Eye (tissue), 1 donor: ENCODE results near the gene TRAM2.
A peak's percentile ranks its signal among the peaks of the same experiment; 100 is the strongest.

Experiments used
- DNase-seq: peaks from one replicate; pipeline ENCODE4 v3.0.0-alpha.2; 2015

TRAM2 gene

GRCh38 chr6:52524918-52525317 is 51.9 kb downstream of the TRAM2 start:
- DNase-seq: peak; percentile 59

GRCh38 chr6:52523378-52524142 is 53.3 kb downstream of the TRAM2 start:
- no peak for DNase-seq

GRCh38 chr6:52522655-52523054 is 54.2 kb downstream of the TRAM2 start:
- DNase-seq: no peak

- DNase-seq: no peak
Observed at GRCh38 chr6:52522151-52522626, 54.7 kb downstream of the TRAM2 start.

GRCh38 chr6:52519618-52520017 is 57.2 kb downstream of the TRAM2 start:
- no peak for DNase-seq

- DNase-seq: no peak
Observed at GRCh38 chr6:52518279-52518945, 58.4 kb downstream of the TRAM2 start.

GRCh38 chr6:52517502-52518278 is 59.2 kb downstream of the TRAM2 start:
- DNase-seq: peak; percentile 64

- no peak for DNase-seq
Observed at GRCh38 chr6:52516943-52517342, 59.9 kb downstream of the TRAM2 start.

GRCh38 chr6:52516269-52516668 is 60.6 kb downstream of the TRAM2 start:
- no peak for DNase-seq

- no peak for DNase-seq
Observed at GRCh38 chr6:52515219-52515960, 61.5 kb downstream of the TRAM2 start.

GRCh38 chr6:52514514-52514913 is 62.3 kb downstream of the TRAM2 start:
- no peak for DNase-seq

- no peak for DNase-seq
Observed at GRCh38 chr6:52513896-52514295, 63.0 kb downstream of the TRAM2 start.

GRCh38 chr6:52513464-52513863 is 63.4 kb downstream of the TRAM2 start:
- DNase-seq: no peak

- DNase-seq: no peak
Observed at GRCh38 chr6:52512199-52512598, 64.7 kb downstream of the TRAM2 start.

GRCh38 chr6:52511572-52512151 is 65.2 kb downstream of the TRAM2 start:
- no peak for DNase-seq

GRCh38 chr6:52511163-52511562 is 65.7 kb downstream of the TRAM2 start:
- no peak for DNase-seq

- DNase-seq: no peak
Observed at GRCh38 chr6:52510213-52510562, 66.7 kb downstream of the TRAM2 start.

- DNase-seq: no peak
Observed at GRCh38 chr6:52509281-52510212, 67.3 kb downstream of the TRAM2 start.

- DNase-seq: no peak
Observed at GRCh38 chr6:52508261-52508739, 68.6 kb downstream of the TRAM2 start.

GRCh38 chr6:52507557-52508260 is 69.2 kb downstream of the TRAM2 start:
- DNase-seq: no peak

- no peak for DNase-seq
Observed at GRCh38 chr6:52506476-52506875, 70.4 kb downstream of the TRAM2 start.
